EH (cell line): ENCODE measurements around the gene LARP4B.
A peak's percentile ranks its signal among the peaks of the same experiment; 100 is the strongest.

Experiments used
- DNase-seq: peaks from one replicate; pipeline ENCODE4 v3.0.0-alpha.2; 2015; ENCODE audit warnings: low read depth

Gene LARP4B

DNA sequence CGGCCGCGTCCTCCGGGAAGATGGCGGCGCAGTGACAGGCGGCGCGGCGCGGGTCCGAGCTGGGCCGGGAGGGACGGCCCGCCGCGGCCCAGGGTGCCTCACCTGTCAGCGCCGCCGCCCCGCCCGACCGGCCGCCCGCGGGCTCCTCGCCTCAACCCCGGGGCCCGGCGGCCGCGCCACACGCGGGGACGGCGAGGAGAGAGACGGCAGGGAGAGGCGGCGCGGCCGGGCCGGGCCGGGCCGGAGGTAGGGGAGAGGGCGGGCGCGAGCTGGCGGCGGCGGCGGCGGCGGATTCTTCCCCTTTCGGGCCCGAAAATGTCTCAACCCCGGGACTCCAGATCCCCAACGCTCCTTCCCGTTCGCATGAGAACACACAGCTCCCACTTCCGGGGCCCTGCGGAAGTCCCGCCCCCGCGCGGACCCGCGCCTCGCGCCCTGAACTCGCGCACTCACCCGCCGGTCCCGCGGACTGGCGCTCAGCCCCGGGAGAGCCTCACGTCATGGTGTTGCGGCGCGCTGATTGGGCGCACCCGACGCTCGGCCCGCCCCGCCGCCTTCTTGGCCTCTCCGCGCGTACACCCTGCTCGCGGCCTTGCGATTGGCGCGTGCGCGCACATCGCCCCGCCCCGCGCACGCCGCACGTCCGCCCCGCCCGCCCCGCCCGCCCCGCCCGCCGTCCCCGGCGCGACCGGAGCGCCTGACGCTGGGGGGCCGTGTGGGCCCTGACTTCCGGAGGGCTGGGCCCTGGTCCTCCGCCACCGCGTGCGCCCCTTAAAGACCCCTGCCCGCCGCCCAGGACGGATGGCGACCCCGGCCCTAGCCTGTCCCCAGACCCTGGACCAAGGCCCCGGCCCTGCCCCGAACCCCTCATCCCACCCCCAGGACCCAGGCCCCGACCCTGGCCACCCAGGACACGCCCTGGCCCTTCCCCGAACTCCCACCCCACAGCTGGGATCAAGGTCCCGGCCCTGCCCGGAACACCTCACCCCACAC lies at the start of gene LARP4B:
Gene LARP4B, minus strand, starts transcription at position 380 of the 993 bp plus-strand sequence. CDS start 45,984 bp downstream, outside the sequence.
- peak; percentile 97 for DNase-seq

DNA sequence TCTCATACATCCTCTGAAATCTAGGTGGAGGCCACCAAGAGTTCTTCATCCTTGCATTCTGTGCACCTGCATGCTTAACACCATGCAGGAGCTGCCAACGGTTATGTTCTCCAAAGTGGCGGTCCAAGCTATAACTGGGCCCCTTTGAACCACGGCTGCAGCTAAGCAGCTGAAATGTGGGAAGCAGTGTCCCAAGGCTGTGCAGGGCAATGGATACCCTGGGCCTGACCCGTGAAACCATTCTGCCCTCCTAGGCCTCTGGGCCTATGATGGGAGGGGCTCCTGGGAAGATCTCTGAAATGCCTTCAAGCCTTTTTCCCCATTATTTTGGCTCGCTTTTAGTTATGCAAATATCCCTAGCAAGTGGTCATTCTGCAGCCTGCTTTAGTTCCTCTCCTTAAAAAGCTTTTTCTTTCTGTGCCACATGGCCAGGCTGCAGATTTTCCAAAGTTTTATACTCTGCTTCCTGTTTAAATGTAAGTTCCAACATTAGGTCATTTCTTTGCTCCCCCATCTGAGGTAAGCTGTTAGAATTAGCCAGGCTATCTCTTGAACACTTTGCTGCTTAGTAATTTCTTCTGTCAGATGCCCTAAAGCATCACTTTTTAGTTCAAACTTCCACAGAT lies 49.1 kb upstream of the LARP4B start:
- no peak for DNase-seq

DNA sequence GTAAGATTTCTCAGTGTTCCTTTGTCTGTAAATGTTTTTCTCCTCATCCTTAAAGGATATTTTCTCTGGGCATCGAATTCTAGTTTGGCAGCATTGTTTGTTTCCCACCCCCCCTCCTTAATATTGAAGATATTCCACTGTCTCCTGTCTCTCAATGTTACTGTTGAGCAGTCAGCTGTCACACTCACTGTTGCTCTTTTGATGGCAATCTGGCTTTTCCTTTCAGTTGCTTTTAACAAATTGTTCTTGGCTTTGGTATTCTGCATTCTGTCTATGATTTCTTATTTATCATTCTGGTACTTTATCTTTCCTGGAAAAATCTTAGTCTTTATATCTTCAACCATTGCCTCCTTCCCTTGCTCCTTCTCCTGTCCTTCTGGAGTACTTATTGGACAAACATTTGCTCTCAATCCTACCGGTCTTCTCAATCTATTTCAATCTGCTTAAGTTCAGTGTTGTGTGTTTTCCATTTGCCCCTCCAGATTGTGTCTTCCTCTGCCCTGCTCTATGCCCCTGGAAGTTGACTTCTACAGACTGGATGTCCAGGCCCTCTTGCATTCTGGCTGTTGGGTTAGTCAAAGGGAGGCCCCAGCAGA lies 47.4 kb upstream of the LARP4B start:
- DNase-seq, result peak; percentile 20

DNA sequence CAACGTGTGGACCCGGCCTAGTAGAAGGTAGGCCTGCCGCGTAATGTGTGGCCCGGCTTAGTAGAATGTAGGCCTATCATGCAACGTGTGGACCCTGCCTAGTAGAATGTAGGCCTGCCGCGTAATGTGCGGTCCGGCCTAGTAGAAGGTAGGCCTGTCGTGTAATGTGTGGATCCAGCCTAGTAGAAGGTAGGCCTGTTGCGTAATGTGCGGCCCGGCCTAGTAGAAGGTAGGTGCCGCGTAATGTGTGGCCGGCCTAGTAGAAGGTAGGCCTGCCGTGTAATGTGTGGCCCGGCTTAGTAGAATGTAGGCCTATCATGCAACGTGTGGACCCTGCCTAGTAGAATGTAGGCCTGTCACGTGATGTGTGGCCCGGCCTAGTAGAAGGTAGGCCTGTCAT lies 44.8 kb upstream of the LARP4B start:
- no peak for DNase-seq

DNA sequence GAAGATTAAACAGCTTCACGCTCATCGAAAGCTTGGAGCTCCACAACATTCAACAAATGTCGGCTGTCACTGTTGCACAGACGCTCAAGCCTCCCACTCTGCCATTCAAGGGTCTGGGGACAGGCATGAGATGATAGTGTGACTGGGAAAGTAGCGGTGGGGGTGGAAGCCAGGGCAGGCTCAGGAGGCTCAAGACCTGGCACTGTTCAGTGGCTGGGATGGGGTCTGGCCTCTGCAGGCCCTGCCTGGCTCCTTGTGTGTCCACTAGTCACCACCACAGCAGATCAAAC lies 43.2 kb upstream of the LARP4B start:
- DNase-seq, result no peak

DNA sequence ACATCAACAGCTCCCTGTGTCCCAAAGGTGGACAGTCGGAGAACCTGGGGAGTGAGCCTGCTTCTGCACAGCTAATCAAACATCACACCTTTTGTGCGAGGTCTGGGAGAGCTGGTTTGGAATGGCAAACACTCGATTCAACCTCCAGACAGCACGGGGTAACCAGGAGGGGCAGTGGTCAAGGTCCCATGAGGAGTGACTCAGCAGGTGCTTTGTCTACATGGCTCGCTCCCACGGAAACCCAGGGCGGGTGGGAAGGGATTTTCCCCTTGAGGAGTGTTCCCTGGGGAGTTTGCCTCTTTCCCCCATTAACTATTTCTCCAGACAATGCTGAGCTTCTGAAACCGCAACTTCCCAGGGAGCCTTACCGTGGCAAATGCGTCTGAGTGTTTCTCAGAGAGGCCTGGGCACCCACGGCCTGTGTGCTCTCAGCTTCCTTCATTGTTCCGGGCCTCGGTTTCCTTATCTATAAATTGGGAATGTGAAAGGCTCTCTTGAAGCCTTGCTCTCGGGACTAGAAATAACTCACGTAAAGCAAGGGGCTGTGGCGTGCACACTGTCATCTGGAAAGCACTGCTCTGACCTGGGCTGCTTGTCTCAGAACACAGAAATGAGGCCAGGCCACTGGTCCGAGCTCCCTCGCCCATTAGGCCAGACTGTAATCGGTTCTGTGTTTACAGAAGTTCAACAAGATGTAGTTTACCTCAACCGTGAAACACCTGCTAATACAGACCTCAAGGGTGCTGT lies 42.7 kb upstream of the LARP4B start:
- no peak for DNase-seq

DNA sequence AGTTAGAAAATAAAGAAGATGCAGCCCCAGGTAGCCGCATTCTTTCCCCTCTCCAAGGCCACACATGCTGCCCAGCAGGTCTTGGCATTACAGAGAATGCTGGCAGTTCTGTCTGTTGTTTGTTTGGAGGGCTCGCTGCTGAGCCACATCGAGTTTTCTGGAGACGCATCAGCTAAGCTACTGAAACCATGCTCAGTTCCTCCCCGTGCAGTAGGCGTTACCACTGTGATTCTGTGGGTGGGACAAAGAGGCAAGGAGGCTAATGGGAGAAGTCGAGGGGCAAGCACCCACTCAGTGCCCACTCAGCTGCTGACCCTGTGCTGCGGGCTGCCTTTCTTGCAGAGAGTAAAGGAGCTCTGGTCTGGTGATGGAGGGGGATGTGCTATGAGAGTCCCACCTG lies 41.3 kb upstream of the LARP4B start:
- no peak for DNase-seq

DNA sequence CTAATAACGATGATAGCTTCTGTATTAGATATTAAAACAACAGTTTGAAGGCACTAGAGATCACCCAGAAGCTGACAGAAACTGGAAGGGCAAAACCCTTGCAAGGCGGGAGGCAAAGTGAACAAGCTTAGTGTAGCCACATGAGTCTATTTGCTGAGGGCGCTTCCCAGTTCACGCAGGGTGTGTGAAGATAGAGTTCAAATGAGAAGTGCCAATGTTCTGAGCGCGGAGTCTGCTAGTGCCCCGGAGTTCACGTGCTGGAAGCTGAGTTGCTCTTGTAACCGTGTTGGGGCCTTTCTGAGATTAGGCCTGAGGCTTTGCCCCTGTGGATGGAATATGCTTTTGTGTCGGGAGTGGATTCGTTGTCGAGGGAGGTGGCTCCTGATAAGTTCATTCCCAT lies 40.1 kb upstream of the LARP4B start:
- no peak for DNase-seq

DNA sequence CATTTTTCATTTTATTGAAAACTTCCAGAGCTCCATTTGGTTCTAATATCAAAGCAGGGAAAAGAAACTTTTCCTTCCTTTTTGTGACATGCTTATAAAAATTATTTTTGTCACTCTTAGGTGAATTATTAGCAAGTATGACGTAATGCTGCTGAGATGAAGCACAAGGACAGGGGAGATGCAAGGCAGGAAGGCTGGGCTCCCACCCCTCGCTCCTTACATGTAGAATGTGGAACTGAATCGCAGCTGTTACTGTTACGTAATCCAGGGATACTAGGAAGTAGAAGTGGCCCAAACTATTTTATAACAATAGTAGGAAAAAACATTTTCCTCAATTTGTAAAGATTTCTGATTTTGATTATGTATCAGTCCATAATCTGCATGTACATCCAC lies 39.6 kb upstream of the LARP4B start:
- DNase-seq, result peak; percentile 11

DNA sequence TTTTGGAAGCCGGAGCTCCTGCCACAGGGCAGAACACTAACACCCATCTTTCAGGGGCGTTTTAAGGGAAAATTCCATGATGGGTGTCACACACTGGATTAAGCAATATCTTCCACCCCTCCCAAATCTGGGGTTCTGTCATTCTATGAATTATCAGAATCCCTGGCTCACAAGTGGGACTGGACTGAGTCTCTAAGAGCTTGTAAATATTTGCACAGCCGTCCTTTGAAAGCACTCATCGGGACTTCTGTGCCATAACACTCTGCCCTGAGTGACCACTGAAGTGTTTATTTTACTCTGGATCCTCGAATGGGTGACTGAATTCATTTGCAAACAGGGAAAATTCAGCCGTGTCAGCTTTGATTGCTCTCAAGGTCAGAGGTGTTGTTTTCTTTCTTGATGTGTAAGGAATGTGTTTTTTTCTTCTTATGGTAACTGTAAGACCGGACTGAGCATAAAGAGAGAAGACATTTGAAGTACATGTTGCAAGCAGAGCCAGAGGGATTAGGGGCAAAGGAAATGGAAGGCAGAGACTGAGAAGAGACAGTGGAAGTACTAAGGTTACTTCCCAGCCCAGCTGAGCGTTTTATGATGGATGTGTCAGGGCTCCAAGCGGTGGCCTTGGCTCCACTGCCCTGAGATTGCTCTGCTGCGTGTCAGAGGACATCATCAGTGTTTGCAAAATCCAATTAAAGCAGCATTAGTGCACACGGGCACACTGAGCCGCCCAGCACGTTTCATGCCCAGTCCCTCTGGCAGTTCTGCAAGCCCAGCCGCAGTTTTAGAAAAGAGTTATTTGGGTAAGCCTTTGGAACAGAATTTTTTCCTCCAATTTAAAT lies 39.0 kb upstream of the LARP4B start:
- peak; percentile 63 for DNase-seq

DNA sequence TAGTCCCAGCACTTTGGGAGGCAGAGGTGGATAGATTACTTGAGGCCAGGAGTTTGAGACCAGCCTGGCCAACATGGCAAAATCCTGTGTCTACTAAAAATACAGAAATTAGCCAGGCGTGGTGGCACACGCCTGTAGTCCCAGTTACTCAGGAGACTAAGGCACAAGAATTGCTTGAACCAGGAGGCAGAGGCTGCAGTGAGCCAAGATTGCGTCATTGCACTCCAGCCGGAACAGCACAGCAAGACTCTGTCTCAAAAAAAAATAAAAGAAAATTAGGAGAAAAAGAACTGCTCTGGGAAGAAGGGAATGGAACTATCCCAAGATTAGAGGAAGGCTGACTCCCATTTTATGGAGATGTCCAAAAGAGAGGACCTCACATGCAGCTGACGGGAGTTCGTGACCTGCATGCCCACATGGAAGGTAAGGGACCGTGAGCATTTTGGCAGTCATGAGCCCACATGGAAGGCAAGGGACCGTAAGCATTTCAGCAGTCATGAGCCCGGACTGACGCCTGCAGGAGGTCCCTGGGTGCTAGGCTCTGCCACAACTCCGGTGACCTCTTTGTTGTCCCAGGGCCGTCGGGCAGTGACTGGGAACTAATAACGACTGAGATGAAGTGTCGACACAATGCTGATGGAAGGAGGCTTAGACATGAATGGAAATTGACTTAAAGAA lies 38.1 kb upstream of the LARP4B start:
- no peak for DNase-seq

DNA sequence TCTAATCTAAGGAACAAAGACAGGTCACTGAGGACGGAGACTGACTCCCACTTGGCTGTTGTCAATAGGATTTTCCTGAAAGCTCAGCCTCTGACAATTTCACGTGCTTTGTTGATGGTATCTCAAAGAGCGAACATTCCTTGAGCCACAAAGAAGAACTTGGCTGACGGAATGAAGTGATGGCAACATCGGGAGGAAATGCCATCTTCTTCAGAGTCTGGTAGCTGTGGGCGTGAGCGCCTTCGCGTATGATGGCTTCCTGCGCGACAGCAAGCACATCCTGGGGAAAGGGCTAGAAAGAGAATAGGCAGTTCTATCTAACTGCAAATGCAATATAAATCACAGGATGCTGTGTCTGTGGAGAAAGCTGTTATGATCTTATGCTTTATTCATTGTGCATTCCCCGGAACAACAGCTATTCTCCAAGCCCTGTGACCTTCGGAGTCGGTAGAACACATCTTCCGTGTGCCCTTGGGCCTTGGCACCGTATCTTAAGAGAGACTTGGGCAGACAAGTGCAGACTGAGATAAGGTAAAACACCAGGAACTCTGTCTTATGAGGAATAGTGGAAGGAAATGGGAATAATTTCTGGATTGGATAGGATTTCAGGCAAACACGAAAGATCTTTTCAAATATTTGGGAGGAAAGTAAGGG lies 37.2 kb upstream of the LARP4B start:
- peak; percentile 12 for DNase-seq

DNA sequence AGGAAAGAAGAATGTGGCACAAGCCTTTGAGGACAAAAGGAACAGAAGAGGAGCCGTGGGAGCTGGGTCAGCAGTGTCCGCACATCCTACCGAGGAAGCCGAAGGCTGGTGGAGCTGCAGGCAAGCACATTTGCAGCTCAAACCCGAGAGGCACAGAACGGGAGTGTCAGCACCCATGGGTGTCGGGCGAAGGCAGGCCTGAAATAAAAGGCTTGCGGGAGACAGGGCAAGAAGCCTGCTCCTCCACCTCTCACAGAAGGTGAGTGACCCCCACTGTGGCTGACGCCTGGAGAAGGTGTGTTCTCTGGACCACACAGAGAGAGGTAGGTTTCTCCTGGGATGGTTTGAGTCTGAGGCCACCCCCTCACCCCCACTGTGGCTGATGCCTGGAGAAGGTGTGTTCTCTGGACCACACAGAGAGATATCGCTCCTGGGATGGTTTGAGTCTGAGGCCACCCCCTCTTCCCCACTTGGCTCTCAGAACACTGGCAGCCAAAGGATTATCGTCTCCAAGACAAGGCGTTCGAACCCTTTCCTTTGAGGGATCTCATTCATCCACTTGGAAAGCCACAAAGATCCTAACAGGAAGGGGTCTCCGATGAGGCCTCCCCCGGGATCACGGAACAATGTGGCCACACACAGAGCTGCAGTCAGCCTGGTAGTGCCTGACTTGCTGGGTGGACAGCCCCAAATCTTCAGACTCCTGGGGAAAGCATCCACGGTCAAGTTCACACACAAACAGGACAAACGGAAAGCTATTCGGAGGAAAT lies 35.1 kb upstream of the LARP4B start:
- no peak for DNase-seq

DNA sequence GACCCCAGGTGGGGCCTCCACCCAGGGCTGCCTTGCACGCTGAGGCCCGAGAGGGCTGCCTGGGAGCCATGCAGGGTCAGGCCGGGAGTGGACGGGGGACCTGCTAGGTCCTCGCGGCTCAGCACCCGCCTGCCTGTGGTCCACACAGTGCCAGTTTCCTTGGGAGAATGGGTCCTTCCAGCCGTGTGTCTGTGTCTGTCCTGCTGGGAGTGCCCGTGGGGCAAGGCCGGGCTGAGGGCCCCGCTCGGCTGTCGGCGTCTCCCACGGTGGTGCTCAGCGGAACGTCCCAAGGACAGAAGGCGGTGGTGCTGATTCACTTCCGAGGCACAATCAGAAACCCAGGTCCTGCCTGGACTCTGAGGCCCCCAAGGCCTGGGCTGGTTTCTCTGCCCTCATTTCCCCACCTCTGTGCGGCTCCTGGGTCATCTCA lies 33.5 kb upstream of the LARP4B start:
- no peak for DNase-seq

DNA sequence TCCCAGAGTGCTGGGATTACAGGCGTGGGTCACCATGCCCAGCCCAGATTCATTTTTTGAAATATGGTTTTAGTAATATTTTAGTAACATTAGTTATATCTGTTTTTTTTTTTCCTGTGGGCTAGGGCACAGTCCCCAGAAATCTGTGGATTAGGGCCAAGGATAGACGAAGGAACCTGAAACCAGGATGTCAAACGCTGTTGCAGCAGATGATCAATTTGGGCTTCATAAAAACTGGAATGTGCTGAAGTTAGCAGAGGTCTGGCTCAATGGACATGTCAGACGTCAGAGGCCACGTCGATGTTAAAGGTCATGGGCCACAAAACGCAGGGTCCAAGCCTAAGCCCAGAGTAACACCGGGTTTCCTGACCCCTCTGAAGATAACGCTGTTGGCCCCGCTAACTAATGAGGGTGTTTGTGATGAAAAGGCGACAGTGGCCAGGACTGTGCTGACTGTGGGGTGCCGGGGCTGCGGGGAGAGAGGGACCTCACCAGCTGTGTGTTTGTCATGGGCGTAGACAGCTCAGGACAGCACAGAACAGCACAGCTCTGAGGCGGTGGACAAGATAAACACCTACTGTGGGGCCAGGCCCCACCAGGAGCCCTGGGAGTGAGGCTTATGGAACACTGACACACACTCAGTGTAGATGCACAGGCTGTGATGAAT lies 32.9 kb upstream of the LARP4B start:
- no peak for DNase-seq

DNA sequence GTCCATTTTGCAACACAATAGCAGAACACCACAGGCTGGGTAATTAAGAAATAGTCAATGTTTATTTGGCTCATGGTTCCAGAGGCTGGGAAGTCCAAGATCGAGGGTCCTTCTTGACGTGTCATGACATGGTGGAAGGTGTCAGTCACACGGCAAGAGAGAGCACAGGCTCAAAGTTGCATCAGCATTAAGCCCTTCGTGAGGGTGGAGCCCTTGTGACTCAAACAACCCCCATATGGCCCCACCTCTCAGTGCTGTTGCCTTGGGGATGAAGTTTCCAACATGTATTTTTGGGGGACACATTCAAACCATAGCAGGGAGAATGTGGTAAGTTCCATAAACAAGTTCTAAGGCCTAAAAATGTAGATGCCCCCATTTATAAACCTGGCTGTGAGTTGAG lies 32.1 kb upstream of the LARP4B start:
- DNase-seq, result no peak

DNA sequence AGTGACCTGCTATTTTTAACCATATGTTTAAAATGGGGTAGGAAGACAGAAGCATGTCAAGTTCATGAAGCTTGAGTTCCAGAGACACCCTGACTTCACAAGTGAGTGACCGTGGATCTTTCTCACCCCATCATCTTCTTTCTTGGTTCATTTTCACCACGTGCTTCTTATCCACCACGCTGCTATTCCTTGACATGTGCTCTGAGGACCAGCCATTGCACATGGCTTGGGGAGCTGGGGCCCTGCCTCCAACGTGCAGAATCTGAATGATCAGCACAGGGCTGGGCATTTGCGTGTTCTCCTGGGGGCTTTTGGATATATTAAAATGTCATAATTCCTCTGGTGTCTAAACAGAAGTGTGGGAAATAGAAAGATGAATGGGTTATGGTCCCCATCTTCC lies 31.7 kb upstream of the LARP4B start:
- no peak for DNase-seq

DNA sequence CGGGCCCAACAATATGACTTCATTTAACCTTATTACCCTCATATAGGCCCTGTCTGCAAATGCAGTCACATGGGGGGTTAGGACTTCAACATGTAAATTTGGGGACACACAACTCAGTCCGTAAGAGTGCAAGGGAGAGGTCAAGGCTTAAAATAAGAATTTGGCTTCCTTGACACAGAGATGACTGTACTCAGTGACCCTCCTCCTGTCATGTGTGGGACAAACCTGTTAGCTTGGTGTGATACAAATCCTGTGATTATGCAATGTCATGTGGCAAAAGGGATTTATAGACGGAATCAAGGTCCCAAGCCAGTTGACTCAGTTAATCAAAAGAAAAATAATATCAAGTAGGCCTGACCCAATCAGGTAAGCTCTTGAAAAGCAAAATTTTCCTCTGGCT lies 30.8 kb upstream of the LARP4B start:
- no peak for DNase-seq

DNA sequence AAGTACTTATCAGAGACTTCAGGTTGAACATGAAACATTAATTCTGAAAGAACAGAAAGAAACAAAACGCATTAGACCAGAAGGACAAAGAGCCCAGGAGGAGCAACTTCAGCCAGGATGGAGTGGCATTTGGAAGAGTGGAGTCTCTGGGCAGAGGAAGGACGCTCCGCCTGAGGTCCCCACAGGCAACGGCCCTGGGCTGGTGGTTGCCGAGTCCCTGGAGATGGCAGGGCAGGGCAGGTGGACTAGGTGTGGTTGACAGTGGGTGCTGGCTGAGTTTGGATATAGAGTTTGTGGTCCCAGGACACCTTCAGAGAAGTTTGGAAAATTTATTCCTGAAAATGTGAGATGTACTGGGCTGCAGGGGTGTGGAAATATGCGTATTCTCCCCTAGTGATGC lies 27.4 kb upstream of the LARP4B start:
- no peak for DNase-seq
